NOMO-1 treated with DMSO at 0.1 percent for 48 hours (cell line): ENCODE results near the gene OR52B4.
"Not testable (repeated sequence)": the region's sequence is repeated elsewhere in the genome, so short reads cannot be mapped to it uniquely, and the experiment has no call there.

Source experiments
- DNase-seq: peaks from one replicate; lab custom pipeline; 2025; ENCODE audit not compliant: unreplicated experiment; lab: John Stamatoyannopoulos, UW

OR52B4 gene

GRCh38 chr11:4368286-4368685, at the start of gene OR52B4:
Gene OR52B4 (minus strand): TSS chr11:4368386. CDS start chr11:4368295, 91 bp downstream.
- DNase-seq: no peak

- DNase-seq: no peak
Observed at GRCh38 chr11:4416816-4417215, 48.6 kb upstream of the OR52B4 start.

GRCh38 chr11:4416306-4416705, 48.1 kb upstream of the OR52B4 start:
- DNase-seq: no peak

DNA sequence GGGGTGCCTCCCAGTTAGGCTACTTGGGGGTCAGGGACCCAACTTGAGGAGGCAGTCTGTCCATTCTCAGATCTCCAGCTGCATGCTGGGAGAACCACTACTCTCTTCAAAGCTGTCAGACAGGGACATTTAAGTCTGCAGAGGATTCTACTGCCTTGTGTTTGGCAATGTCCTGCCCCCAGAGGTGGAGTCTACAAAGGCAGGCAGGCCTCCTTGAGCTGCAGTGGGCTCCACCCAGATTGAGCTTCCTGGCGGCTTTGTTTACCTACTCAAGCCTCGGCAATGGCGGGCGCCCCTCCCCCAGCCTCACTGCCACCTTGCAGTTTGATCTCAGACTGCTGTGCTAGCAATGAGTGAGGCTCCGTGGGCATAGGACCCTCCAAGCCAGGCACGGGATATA, 38.0 kb upstream of the OR52B4 start:
- DNase-seq: not testable (repeated sequence)

GRCh38 chr11:4393858-4394223, 25.7 kb upstream of the OR52B4 start:
- no peak for DNase-seq

DNA sequence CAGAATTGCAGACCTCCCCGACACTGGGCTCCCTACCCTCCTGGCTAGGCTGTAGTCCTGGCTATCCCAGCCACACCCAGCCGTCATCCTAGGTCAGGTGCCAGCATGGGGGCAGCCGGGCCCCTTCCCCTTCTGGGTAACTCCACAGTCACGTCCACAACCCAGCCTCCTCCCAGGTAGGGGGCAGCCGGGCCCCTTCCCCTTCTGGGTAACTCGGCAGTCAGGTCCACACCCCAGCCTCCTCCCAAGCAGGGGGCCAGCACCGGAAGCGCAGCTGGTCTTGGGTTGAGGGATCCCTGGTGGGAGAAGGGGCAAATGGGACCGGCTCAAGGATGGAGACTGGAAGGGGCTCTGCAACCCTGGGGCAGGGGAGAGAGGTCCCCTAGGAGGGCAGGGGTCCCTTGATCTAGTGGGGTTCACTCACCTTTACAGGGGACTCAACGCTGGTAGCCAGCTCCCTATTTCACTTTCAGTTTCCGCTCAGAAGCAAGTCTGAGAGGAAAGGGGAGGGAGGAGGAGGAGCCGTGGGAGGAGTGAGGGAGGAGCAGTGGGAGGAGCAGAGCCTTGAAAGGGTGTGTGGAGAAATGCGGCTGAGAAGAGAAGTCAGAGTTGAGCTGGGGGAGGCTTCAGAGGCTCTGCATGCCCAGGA, 25.1 kb upstream of the OR52B4 start, which contains the start of gene TRIM21:
Gene TRIM21 (minus strand): TSS at position 494 of the 649 bp plus-strand sequence. CDS start 3,293 bp downstream, outside the sequence.
- peak; percentile 96 for DNase-seq

- no peak for DNase-seq
Observed at GRCh38 chr11:4388221-4388620, 20.0 kb upstream of the OR52B4 start.

DNA sequence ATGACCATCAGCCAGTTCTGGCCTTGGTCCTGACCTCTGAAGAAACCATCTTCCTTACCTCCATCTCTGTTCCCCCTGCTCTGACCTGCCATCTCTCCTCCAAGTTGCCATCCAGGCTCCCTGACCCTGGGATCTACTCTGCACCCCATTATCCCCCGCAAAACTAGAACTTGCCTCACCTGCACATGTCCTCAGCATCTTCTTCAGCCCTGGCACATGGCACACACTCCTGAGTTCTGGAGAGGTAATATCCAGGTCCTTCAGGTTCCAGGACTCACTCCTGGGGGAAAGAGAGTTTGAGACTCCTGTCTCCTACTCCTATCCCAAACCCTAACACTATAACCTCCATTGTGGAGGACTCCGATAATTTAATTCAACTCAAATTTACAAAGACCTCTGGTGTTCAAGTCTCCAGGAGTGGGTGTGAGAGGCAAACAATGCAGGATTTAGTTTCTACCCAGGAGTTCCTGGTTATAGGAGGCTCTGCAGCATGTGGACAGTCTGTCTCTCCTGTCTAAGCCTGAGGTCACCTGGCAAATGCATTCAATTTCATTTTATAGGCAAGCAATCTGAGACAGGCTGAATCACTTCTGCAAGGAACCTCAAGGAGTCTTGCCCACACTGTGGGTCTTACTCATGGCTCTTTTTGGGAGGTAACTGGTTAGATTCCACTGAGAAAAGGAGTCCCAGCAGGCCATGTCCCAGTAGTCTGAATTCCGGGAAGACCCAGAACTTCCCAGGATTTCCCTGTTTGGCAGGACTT, 18.0 kb upstream of the OR52B4 start:
- no peak for DNase-seq

GRCh38 chr11:4381901-4382300, 13.7 kb upstream of the OR52B4 start:
- DNase-seq: no peak

DNA sequence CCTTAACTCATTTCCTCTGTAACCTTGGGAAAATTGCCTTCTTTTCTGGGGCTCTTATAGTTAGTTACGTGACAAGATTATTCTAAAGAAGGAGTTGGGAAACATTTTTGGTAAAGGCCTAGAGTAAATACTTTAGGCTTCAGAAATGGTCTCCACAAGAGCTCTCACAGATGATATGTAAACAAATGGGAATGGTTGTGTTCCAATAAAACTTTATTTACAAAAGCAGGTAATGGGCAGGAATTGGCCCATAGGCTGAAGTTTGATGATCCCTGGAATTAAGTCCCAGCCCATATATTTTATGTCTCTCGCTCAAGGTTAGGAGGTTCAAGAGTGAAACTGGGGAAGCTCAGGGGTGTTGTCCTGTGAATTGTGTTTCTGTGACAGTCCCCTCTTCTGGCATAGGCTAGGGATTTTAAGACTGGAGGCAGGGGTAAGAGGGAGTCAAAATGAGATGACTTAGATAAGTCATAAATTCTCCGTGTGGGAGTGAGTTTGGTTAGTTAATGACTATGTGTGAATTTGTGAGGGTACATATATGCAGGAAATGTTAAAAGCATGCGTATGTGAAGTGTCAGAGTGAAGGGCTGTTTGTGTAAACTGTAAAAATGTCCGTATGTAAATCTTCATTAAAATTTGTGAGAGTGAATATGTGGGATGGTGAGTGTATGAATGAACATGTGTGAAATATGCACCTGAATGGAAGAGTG, 7.4 kb upstream of the OR52B4 start:
- no peak for DNase-seq

- no peak for DNase-seq
Observed at GRCh38 chr11:4370166-4370565, 2.0 kb upstream of the OR52B4 start.

DNA sequence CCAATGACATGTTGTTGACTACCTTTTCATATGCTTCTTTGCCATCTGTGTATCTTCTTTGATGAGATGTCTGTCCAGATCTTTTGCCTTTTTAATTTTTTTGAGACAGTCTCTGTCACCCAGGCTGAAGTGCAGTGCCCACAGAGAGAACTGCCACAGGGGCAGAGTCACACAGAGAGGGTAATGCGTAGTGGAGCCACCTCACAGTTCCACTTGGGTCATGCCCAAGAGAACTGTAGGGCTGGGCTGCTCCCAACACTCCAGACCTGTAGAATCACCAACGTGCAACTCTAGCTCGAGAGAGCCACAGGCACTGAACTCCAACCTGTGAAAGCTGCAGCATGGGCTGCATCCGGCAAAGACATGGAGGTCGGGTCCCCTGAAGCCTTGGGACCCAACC, 20.0 kb downstream of the OR52B4 start:
- not testable (repeated sequence) for DNase-seq

- DNase-seq: not testable (repeated sequence)
Observed at GRCh38 chr11:4345366-4345765, 22.8 kb downstream of the OR52B4 start.

DNA sequence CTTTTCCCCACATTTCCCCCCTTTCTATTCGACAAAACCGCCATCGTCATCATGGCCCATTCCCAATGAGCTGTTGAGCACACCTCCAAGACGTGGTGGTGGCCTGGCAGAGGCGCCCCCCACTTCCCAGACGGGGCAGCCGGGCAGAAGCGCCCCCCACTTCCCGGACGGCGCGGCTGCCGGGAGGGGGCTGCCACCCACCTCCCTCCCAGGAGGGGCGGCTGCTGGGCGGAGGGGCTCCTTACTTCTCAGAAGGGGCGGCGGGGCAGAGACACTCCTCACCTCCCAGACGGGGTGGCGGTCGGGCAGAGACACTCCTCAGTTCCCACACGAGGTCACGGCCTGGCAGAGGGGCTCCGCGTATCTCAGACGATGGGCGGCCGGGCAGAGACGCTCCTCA, 33.8 kb downstream of the OR52B4 start:
- DNase-seq: not testable (repeated sequence)
